HG03565 (cell line): ENCODE measurements around the gene RFLNA.

ENCODE experiments used
- ATAC-seq: cut with Tn5 transposase; IDR thresholded peaks from one replicate; pipeline ENCODE4 v1.9.1; 2021; ENCODE audit warnings: mild to moderate bottlenecking, moderate library complexity; ENCODE audit not compliant: unreplicated experiment

The RFLNA gene

GRCh38 chr12:124335426-124336183 lies 40.7 kb downstream of the RFLNA start:
- no peak for ATAC-seq

- ATAC-seq, result no peak
Measured at GRCh38 chr12:124336184-124336437, 41.2 kb downstream of the RFLNA start.

- ATAC-seq, result no peak
Measured at GRCh38 chr12:124336742-124337520, 42.0 kb downstream of the RFLNA start.

- ATAC-seq, result no peak
Measured at GRCh38 chr12:124337622-124338021, 42.7 kb downstream of the RFLNA start.

GRCh38 chr12:124338448-124338847 lies 43.6 kb downstream of the RFLNA start:
- ATAC-seq, result no peak

GRCh38 chr12:124338876-124339603 lies 44.1 kb downstream of the RFLNA start:
- ATAC-seq, result no peak

GRCh38 chr12:124340080-124340900 lies 45.4 kb downstream of the RFLNA start:
- no peak for ATAC-seq

GRCh38 chr12:124341645-124342069 lies 46.8 kb downstream of the RFLNA start:
- ATAC-seq, result no peak

GRCh38 chr12:124344022-124344421 lies 49.1 kb downstream of the RFLNA start:
- no peak for ATAC-seq

GRCh38 chr12:124344526-124344925 lies 49.6 kb downstream of the RFLNA start:
- no peak for ATAC-seq

- ATAC-seq, result no peak
Measured at GRCh38 chr12:124345795-124346194, 50.9 kb downstream of the RFLNA start.

- no peak for ATAC-seq
Measured at GRCh38 chr12:124346425-124347168, 51.7 kb downstream of the RFLNA start.

- ATAC-seq, result no peak
Measured at GRCh38 chr12:124347335-124347734, 52.4 kb downstream of the RFLNA start.

GRCh38 chr12:124347805-124348658 lies 53.1 kb downstream of the RFLNA start:
- no peak for ATAC-seq

GRCh38 chr12:124348659-124349380 lies 53.9 kb downstream of the RFLNA start:
- no peak for ATAC-seq

GRCh38 chr12:124350491-124350890 lies 55.6 kb downstream of the RFLNA start:
- ATAC-seq, result no peak

GRCh38 chr12:124351422-124351821 lies 56.5 kb downstream of the RFLNA start:
- ATAC-seq, result no peak

- no peak for ATAC-seq
Measured at GRCh38 chr12:124352257-124352656, 57.4 kb downstream of the RFLNA start.

- no peak for ATAC-seq
Measured at GRCh38 chr12:124352839-124353238, 57.9 kb downstream of the RFLNA start.
